MM.1S (cell line): Measurements from ENCODE around the gene TMEM86B.

Experiments
- DNase-seq: peaks from one replicate; pipeline ENCODE4 v3.0.0-alpha.2; 2015
- H2AFZ ChIP-seq: fragments of 300-600 bp; sonication (generic); 2 replicates; pipeline ENCODE4 v1.6.0; 2016; ENCODE audit warnings: antibody characterized with exemption, low read length
- H3F3A ChIP-seq: fragments of 300-600 bp; sonication (generic); 2 replicates; pipeline ENCODE4 v1.6.1; 2016; ENCODE audit warnings: mild to moderate bottlenecking, antibody characterized with exemption, low read length, moderate library complexity, mixed read lengths; ENCODE audit not compliant: insufficient read depth
- H3K27ac ChIP-seq: fragments of 300-600 bp; sonication (generic); 2 replicates; pipeline ENCODE4 v1.5.1; 2016; ENCODE audit warnings: mild to moderate bottlenecking, low read length
- H3K27me3 ChIP-seq: fragments of 300-600 bp; sonication (generic); replicated peaks from 2 replicates; pipeline ENCODE4 v1.6.0; 2016; ENCODE audit warnings: low read length; ENCODE audit not compliant: insufficient read depth
- H3K36me3 ChIP-seq: fragments of 300-600 bp; sonication (generic); replicated peaks from 2 replicates; pipeline ENCODE4 v1.6.1; 2016; ENCODE audit warnings: mild to moderate bottlenecking, low read length, mixed read lengths; ENCODE audit not compliant: insufficient read depth
- H3K4me1 ChIP-seq: fragments of 300-600 bp; sonication (generic); 2 replicates; pipeline ENCODE4 v1.6.1; 2016; ENCODE audit warnings: low read length, mixed read lengths
- H3K4me2 ChIP-seq: fragments of 300-600 bp; sonication (generic); 2 replicates; pipeline ENCODE4 v1.6.0; 2016; ENCODE audit warnings: low read depth, low read length
- H3K4me3 ChIP-seq: fragments of 300-600 bp; sonication (generic); 2 replicates; pipeline ENCODE4 v1.5.1; 2016; ENCODE audit warnings: low read length, mixed read lengths
- H3K79me2 ChIP-seq: fragments of 300-600 bp; sonication (generic); 2 replicates; pipeline ENCODE4 v1.6.1; 2016; ENCODE audit warnings: mixed run types, low read length, mixed read lengths
- H3K9ac ChIP-seq: fragments of 300-600 bp; sonication (generic); 2 replicates; pipeline ENCODE4 v1.6.1; 2016; ENCODE audit warnings: low read length, mixed read lengths
- H3K9me2 ChIP-seq: fragments of 300-600 bp; sonication (generic); replicated peaks from 2 replicates; pipeline ENCODE4 v1.6.1; 2016; ENCODE audit warnings: mild to moderate bottlenecking, low read length, mixed read lengths; ENCODE audit not compliant: insufficient read depth
- H3K9me3 ChIP-seq: fragments of 300-600 bp; sonication (generic); replicated peaks from 2 replicates; pipeline ENCODE4 v1.6.1; 2016; ENCODE audit warnings: mild to moderate bottlenecking, low read length, mixed read lengths; ENCODE audit not compliant: insufficient read depth
- H4K20me1 ChIP-seq: fragments of 300-600 bp; sonication (generic); 2 replicates; pipeline ENCODE4 v1.6.1; 2016; ENCODE audit warnings: mild to moderate bottlenecking, low read length, moderate library complexity, mixed read lengths; ENCODE audit not compliant: insufficient read depth
- EZH2 ChIP-seq: fragments of 300-600 bp; sonication (generic); optimal IDR thresholded peaks from 2 replicates; pipeline ENCODE3; 2017; ENCODE audit warnings: low read depth, mild to moderate bottlenecking, antibody characterized with exemption, low read length, mixed read lengths
- EZH2phosphoT487 ChIP-seq: fragments of 300-600 bp; sonication (generic); IDR thresholded peaks from 2 replicates; pipeline ENCODE4 v1.6.1; 2018; ENCODE audit warnings: antibody characterized with exemption, low read length
- TF ChIP-seq, protein P1 (sequence below): fragments of 300-600 bp; sonication (generic); IDR thresholded peaks from 2 replicates; pipeline ENCODE4 v1.5.1; 2016; ENCODE audit warnings: antibody characterized with exemption, low read length, mixed read lengths

Gene TMEM86B

GRCh38 chr19:55196803-55197202, 31.8 kb downstream of the TMEM86B start:
- no peaks in the 10 kb centered on the region for H3K36me3 ChIP-seq
- no peak for DNase-seq
- no peaks in the 10 kb centered on the region for H3F3A ChIP-seq
- H3K4me3 ChIP-seq: no peak overlapping the region
- no peaks in the 10 kb centered on the region for H3K9me2 ChIP-seq
- no peaks in the 10 kb centered on the region for H3K9me3 ChIP-seq
- no peak overlapping the region for H3K27ac ChIP-seq
- no peak overlapping the region for H3K4me2 ChIP-seq
- no peaks in the 10 kb centered on the region for H3K4me1 ChIP-seq
- peaks cover 97% of the 10 kb centered on the region for H3K27me3 ChIP-seq
- TF ChIP-seq EZH2: no peak
- TF ChIP-seq, protein P1, sequence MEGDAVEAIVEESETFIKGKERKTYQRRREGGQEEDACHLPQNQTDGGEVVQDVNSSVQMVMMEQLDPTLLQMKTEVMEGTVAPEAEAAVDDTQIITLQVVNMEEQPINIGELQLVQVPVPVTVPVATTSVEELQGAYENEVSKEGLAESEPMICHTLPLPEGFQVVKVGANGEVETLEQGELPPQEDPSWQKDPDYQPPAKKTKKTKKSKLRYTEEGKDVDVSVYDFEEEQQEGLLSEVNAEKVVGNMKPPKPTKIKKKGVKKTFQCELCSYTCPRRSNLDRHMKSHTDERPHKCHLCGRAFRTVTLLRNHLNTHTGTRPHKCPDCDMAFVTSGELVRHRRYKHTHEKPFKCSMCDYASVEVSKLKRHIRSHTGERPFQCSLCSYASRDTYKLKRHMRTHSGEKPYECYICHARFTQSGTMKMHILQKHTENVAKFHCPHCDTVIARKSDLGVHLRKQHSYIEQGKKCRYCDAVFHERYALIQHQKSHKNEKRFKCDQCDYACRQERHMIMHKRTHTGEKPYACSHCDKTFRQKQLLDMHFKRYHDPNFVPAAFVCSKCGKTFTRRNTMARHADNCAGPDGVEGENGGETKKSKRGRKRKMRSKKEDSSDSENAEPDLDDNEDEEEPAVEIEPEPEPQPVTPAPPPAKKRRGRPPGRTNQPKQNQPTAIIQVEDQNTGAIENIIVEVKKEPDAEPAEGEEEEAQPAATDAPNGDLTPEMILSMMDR: no peak
- TF ChIP-seq EZH2phosphoT487: no peak
- no peak overlapping the region for H2AFZ ChIP-seq
- H3K79me2 ChIP-seq: no peaks in the 10 kb centered on the region
- no peak overlapping the region for H3K9ac ChIP-seq
- no peaks in the 10 kb centered on the region for H4K20me1 ChIP-seq

DNA sequence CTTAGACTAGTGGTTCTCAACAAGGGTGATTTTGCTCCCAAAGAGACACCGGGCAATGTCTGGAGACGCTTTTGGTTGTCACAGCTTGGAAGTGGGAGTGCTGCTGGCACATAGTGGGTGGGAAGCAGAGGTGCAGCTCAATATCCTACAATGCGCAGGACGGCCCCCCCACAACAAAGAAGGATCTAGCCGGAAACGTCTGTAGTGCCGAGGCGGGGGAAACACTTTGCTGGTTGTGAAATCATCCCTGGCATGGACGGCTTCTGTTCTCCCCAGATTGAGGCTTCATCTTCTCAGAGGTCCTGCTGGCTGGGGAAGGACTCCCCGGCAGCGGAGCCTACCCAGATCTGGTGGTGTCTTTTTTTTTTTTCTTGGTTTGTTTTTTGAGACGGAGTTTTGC, 35.1 kb downstream of the TMEM86B start:
- DNase-seq: no peak
- Histone ChIP-seq H3K79me2 (no peaks in the 10 kb centered on the region), H3K9me2 (no peaks in the 10 kb centered on the region), H3K4me1 (no peaks in the 10 kb centered on the region), H3K4me2 (no peak overlapping the region), H2AFZ (no peak overlapping the region), H3K4me3 (no peak overlapping the region), H3F3A (no peaks in the 10 kb centered on the region), H3K27ac (no peak overlapping the region), H3K27me3 (peaks cover 80% of the 10 kb centered on the region), H3K9me3 (no peaks in the 10 kb centered on the region), H3K36me3 (no peaks in the 10 kb centered on the region), H4K20me1 (no peaks in the 10 kb centered on the region), H3K9ac (no peak overlapping the region)
- TF ChIP-seq EZH2 (no peak), EZH2phosphoT487 (no peak)
- TF ChIP-seq, protein P1: no peak

DNA sequence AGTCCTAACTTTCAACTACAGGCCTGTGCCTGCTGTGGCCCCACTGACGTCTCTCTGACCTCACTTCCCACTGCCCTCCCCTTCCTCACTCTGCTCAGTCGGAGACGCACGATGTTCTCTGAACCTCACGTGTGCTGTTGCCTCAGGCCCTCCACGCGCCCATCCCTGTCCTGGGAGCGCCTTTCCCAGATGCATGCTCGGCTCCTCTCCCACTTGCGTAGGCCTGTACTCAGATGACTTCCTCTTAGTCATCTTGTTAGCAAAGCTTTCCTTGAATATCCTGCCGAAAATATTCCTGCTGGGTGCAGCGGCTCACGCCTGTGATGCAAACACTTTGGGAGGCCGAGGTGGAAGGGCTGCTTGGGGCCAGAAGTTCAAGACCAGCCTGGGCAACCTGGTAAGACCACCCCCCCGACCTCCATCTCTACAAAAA, 39.1 kb downstream of the TMEM86B start:
- no peak for DNase-seq
- H3K9me3 ChIP-seq: no peaks in the 10 kb centered on the region
- H3K36me3 ChIP-seq: no peaks in the 10 kb centered on the region
- no peak overlapping the region for H3K4me3 ChIP-seq
- H3K9ac ChIP-seq: no peak overlapping the region
- H3K79me2 ChIP-seq: no peaks in the 10 kb centered on the region
- no peak overlapping the region for H2AFZ ChIP-seq
- no peaks in the 10 kb centered on the region for H3K4me1 ChIP-seq
- H3K4me2 ChIP-seq: no peak overlapping the region
- peaks cover 74% of the 10 kb centered on the region for H3K27me3 ChIP-seq
- TF ChIP-seq, protein P1: no peak
- no peak for TF ChIP-seq EZH2
- no peak for TF ChIP-seq EZH2phosphoT487
- H4K20me1 ChIP-seq: no peaks in the 10 kb centered on the region; the same call in 1 of the 2 replicates
- H3K27ac ChIP-seq: no peak overlapping the region
- H3K9me2 ChIP-seq: no peaks in the 10 kb centered on the region
- no peaks in the 10 kb centered on the region for H3F3A ChIP-seq
